Endothelial cell of hepatic sinusoid (primary cell): ENCODE data around the gene SCML1.

Experiments used
- in situ Hi-C: cut with HindIII; loops from 2 replicates; pipeline ENCODE4 v1.10.0; 2017; ENCODE audit warnings: low sequenced_read_pairs

Gene SCML1

DNA sequence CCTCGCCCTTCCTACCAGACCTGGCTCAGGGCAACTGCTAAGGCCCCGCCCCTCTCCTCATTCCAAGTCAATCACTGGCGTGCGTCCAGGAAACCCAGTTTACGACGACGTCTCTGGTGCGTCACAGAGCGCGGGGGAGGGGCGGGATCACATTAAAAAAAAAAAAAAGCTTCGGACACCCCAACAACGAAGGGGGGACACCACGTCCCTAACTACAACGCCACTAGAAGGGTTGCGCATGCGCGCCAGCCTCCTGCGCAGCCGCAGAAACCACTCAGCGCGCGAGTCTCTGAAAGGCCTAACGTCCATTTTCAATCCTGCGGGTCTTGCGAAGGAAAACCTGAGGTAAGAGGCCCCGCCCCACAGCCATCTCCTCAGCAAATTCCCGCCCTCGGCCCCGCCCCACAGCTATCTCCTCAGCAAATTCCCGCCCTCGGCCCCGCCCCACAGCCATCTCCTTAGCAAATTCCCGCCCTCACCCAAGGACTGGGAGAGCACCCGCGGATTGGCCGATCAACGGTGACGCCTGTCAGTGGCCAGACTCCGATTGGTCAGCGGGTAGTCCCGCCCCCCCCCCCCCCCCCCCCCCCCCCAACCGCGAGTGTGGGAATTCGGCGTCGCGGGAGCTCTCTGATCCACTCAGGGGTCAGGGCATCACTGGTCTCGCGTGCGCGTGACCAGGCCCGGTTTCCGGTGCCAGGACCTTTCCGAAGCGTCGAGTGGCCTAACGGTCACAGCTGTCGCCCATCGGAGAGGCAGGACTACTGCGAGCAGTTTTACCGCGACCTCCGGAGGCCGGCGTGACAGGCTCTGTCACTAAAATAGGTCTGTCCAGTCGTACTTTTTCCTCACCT, at the start of gene SCML1:
SCML1 (plus strand) TSS at position 638 of the 854 bp plus-strand sequence. CDS start 6,694 bp downstream, outside the sequence.
- in situ Hi-C loops, result no loop called here

DNA sequence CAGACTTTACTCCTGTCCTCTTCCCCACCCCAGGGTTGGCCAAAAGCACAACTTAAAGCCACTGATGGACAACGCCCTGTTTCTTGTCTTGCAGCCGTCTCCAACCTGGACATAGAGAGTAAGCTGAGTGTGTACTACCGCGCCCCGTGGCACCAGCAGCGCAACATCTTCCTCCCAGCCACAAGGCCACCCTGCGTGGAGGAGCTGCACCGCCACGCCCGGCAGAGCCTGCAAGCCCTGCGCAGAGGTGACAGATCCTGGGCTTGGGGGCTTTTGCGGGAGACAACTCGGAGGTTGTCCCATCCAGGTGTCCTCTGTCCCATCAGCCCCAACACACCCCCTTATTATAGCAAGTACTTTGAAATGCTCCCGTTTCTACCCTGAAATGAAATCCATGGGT, 49.6 kb upstream of the SCML1 start:
- in situ Hi-C loops, result no loop called here

DNA sequence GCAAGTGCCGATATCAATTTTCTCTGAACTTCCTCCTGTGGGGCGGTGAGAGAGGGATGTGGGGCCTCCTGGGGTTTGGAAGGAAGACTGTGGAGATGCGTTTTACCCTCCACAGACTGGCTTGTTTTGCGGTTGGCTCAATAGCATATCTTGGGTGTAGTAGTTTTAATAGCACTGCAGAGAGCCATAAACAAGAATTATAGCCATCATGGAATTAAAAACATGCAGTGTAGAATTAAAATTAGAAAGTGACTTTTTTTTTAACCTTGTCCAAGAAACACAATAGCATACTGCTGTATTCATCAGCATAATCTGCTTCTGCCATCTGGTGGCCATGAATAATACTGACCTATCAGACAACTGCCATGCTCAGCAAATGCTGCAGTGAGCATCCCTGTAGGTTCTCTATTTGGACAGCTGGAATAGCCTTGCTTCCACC, 47.3 kb upstream of the SCML1 start:
- in situ Hi-C loops, result no loop called here

- in situ Hi-C loops, result no loop called here
Observed at GRCh38 chrX:17692709-17693346, 44.5 kb upstream of the SCML1 start.

- in situ Hi-C loops, result no loop called here
Observed at GRCh38 chrX:17697191-17697590, 40.1 kb upstream of the SCML1 start.

DNA sequence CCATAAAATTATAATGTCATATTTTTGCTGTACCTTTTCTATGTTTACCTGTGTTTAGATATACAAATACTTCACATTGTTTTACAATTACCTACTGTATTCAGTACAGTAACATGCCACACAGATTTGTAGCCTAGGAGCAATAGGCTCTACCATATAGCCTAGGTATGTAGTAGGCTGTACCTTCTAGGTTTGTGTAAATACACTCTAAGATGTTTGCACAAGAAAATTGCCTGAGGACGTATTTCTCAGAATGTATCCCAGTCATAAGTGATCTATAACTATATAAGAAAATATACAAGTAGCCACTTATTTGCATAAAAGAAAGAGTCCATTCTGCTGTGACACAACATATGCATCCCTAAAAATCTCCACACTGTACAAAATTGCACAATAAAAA, 36.3 kb upstream of the SCML1 start:
- in situ Hi-C loops, result no loop called here

GRCh38 chrX:17703201-17703600, 34.1 kb upstream of the SCML1 start:
- in situ Hi-C loops, result no loop called here

GRCh38 chrX:17705211-17705610, 32.1 kb upstream of the SCML1 start:
- in situ Hi-C loops, result no loop called here

DNA sequence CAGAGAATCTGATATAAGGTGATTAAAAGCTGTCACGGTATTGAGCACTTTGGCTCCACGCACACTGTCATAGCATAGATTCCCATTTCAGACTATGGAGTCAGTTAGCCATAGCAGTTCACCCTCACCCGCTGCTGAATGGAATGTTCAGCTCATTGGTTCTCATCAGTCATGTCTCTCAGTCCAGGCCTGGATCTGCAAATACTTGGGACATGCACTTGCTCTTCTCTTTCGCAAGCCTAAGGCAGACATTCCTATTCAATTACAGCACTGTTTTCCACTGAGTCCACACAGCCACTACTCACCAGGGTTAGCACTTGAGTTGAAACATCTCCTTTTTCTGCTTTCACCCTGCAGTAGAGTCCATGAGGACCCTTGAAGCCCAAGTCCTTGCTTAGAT, 30.6 kb upstream of the SCML1 start:
- in situ Hi-C loops, result no loop called here

GRCh38 chrX:17707731-17708130, 29.6 kb upstream of the SCML1 start:
- in situ Hi-C loops, result no loop called here

DNA sequence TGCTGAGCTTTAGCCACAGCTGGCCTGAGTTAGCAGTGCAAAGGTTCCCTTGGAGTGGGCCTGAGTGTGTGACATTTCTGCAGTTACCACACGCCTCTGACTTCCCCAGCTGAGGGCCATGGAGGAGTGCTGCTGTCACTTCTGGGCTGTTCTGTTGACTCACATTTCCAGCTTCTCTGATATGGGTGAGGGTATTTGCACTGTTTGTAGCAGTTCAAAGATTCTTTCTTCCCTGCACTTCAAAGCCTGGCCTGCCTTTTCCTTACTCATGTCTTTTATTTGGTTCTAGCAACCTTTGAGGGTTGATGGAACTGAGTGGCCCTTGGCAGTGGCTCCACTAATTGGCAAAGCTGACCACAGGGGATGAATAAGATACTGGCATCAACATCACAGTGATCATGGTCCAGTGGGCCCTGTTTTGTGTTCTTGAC, 26.4 kb upstream of the SCML1 start:
- in situ Hi-C loops, result no loop called here

DNA sequence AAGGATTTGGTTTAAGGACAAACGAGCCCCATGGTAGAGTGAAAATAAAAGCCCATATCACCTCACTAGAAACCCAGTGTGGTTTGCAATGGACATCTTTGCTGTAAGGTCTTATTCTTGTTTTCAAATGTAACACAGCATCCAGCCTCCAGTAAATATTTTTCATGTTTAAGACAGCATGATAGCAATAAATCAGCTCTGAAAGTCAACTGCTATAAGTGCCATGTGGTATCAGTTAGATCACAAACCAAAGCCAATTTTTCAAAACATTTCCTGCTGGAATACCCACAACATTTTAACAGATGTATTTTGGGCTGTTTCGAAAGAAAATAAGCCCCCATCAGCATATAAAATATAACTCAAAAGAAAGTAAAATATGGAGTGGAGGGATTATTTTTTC, 24.0 kb upstream of the SCML1 start:
- in situ Hi-C loops, result no loop called here

DNA sequence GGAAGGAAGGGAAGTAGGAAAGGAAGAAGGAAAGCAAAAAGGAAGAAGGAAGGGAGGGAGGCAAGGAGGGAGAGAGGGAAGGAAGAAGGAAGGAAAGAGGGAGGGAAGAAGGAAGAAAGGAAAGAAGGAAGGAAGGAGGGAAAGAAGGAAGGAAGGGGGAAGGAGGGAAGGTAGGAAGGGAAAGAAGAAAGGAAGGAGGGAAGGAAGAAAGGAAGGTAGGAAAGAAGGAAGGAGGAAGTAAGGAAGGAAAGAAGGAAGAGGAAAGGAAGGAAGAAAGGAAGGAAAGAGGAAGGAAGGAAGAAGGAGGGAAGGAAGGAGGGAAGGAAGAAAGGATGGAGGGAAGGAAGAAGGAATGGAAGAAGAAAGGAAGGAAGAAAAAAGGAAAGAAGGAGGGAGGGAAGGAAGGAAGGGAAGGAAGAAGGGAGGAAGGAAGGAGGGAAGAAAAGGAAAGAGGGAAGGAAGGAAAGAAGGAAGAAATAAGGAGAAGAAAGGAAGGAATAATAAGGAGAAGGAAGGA, 18.6 kb upstream of the SCML1 start:
- in situ Hi-C loops, result no loop called here

DNA sequence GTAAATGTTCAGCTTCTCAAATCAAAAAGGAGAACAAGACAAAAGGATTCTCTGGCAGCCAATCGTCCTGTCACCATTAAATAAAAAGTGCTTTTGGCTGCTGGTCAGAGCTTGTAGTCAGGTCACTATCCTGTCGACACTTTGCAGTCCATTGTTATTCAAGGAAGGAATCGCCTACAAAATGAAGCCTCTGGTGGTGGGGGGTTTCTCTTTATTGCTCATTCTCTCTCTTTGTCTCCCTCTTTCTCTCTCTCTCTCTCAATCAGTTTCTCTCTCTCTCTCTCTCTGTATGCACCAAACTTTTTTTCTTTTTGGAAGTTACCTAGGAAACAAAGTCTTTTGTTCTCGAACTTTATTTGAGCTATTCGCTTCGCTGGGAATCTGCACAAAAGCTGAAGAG, 17.6 kb upstream of the SCML1 start:
- in situ Hi-C loops, result no loop called here

- in situ Hi-C loops, result no loop called here
Observed at GRCh38 chrX:17721715-17722114, 15.6 kb upstream of the SCML1 start.

DNA sequence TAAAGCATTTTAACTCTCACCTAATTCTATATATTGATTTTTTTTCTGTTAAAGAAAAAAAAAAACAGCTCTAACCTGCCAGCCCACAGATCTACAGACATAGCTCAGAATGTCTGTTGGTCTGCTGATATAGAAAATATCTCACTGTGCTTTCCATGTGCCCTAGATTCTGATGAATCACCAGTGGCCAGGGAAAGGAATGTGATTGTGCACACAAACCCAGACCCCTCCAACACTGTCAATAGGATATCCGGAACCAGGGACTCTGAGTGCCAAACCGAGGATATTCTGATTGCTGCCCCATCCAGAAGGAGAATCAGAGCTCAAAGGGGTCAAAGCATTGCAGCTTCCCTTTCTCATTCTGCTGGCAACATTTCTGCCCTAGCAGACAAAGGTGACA, 12.1 kb upstream of the SCML1 start:
- in situ Hi-C loops, result no loop called here

DNA sequence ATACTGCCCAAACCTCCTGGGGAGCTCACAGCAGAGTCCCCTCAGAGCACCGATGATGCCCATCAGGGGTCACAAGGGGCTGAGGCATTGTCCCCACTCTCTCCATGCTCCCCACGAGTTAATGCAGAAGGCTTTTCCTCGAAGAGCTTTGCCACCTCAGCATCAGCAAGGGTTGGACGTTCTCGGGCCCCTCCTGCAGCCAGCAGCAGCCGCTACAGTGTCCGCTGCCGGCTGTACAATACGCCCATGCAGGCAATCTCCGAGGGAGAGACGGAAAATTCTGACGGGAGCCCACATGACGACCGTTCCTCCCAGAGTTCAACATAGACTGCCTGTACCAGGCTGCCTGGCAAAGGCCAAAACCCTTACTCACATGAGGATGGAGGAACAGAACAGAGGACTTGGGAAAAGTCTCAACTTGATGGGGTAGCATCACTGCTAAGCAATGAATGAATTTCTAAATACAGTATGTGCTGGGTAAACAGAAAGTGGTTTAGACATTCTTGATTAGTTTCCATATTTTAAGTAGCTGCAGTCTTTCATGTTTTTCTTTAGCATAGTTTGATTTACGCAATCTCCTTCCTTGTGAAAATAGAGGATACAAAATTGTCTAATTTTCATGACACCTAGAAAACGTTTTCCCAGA, 5.0 kb upstream of the SCML1 start:
- in situ Hi-C loops, result loop anchor here (5.0 kb wide), 1 partner anchor 70 kb away; no protein-coding TSS in a partner anchor

DNA sequence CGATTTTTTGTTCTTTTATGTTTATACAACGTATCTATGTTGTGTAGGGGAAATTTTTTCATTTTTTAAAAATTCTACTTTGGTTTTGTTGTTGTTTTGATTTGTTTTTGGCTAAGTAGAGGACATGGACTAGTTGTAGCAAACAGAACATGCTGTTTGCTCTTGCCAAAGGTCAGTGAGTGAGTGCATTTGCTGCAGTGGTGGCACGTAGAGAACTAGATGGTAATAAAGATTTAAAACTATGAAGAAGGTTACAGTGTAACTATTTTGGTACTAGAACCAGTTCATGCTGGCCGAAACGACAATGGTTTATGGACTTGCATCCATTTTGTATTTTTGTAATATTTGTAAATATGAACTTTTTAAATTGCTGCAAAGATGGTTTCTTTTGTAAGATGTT, 1.9 kb upstream of the SCML1 start:
- in situ Hi-C loops, result no loop called here

- in situ Hi-C loops, result no loop called here
Observed at GRCh38 chrX:17736478-17736855, 826 bp upstream of the SCML1 start.

DNA sequence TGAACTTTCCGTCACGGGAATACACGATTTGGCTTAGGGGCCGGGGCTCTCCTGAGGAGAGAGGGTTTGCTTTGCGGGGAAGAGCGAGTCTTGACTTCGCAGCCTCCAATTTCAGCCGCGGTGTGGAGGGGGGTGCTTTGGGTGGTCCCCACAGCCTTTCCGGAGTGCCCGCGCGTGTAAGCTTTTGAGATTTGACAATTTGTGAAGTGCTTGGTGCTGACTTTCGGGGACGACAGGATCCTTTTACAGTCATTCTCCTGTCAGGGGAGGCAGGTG, 355 bp downstream of the SCML1 start:
- in situ Hi-C loops, result no loop called here

GRCh38 chrX:17737986-17738713, 857 bp downstream of the SCML1 start:
- in situ Hi-C loops, result no loop called here
